Gastrocnemius medialis (tissue), 4 donors: ENCODE results near the gene MYZAP. TPM values are rescaled to one million over a fixed set of nuclear protein-coding genes. Genes with fewer than 3 reads are reported as not detected.

Experiments
- ATAC-seq, 2 donors: fragments of 150-250 bp; one replicate each; pipeline ENCODE4 v1.9.1; 2016
- DNase-seq, 2 donors: peaks; one replicate each; pipeline ENCODE4 v3.0.0-alpha.2; 2019
- H3K27ac ChIP-seq, 4 donors: fragments of 200-600 bp; sonication (generic); 1 replicate in 1 of 4; 2 replicates in 3 of 4; pipeline ENCODE4 v1.5.1; 2016 to 2018; ENCODE audit warnings: mild to moderate bottlenecking in 2 of 4, moderate library complexity in 1 of 4
- H3K27me3 ChIP-seq, 3 donors: fragments of 200-600 bp; sonication (generic) in 2 of 3; 1 replicate in 1 of 3; 2 replicates in 2 of 3; pipeline versions ENCODE4 v1.5.1 to v1.6.0; 2016 to 2019; ENCODE audit warnings: mild to moderate bottlenecking in 1 of 3, moderate library complexity in 1 of 3
- H3K36me3 ChIP-seq, 2 donors: fragments of 200-600 bp; sonication (generic) in 1 of 2; one replicate each; pipeline ENCODE4 v1.5.1; 2017 to 2018
- H3K4me1 ChIP-seq, 2 donors: fragments of 200-600 bp; sonication (generic) in 1 of 2; one replicate each; pipeline ENCODE4 v1.5.1; 2016 to 2017; ENCODE audit warnings: mild to moderate bottlenecking in 2 of 2
- H3K4me3 ChIP-seq, 4 donors: fragments of 200-600 bp; sonication (generic) in 3 of 4; 1 replicate in 1 of 4; 2 replicates in 3 of 4; pipeline ENCODE4 v1.5.1; 2016 to 2019; ENCODE audit warnings: mild to moderate bottlenecking in 2 of 4
- H3K9me3 ChIP-seq, 3 donors: fragments of 200-600 bp; sonication (generic) in 2 of 3; 1 replicate in 1 of 3; 2 replicates in 2 of 3; pipeline ENCODE4 v1.5.1; 2016 to 2019
- CTCF ChIP-seq, 5 experiments: fragments of 450-650 bp in 3 of 5; fragments of 200-600 bp in 2 of 5; sonication (generic) in 2 of 5; IDR thresholded peaks in 4 of 5; conservative IDR thresholded peaks in 1 of 5; 1 replicate in 4 of 5; 2 replicates in 1 of 5; pipeline ENCODE4 v1.5.1; 2016 to 2019; ENCODE audit warnings: antibody characterized with exemption in 5 of 5, mild to moderate bottlenecking in 3 of 5, moderate library complexity in 3 of 5
- POLR2A ChIP-seq, 2 donors: fragments of 450-650 bp; IDR thresholded peaks; one replicate each; pipeline ENCODE4 v1.6.1; 2017; ENCODE audit warnings: antibody characterized with exemption in 2 of 2, mild to moderate bottlenecking in 2 of 2, moderate library complexity in 2 of 2
- in situ Hi-C, 4 donors: fragments of 200-750 bp; cut with MboI; loops; one replicate each; pipeline versions ENCODE4 v1.15.0 to v1.8.0; 2017; ENCODE audit warnings: low sequenced_read_pairs in 4 of 4
- intact Hi-C: fragments of 100-400 bp; cut with DNase I; formaldehyde crosslinking; loops from one replicate; pipeline ENCODE4 v1.15.1; 2023; ENCODE audit warnings: low total_unique reads
- total RNA-seq, 4 donors: library from RNA; depleted of rRNA; stranded (reverse); fragments of >200 nt; gene quantifications; one replicate each; pipeline versions ENCODE4 v1.1.0 to v1.2.3, GENCODE V29; 2016

The MYZAP gene
- total RNA-seq, 4 donors from 2014 or later, result 1.3 to 9.4 (median 1.4) TPM

GRCh38 chr15:57567891-57568290 lies 23.8 kb upstream of the MYZAP start:
- Histone ChIP-seq H3K4me1 (no peaks in the 10 kb centered on the region), H3K4me3 (no peak overlapping the region), H3K27ac (no peak overlapping the region), H3K9me3 (no peaks in the 10 kb centered on the region), H3K36me3 (no peaks in the 10 kb centered on the region), H3K27me3 (no peaks in the 10 kb centered on the region)
- TF ChIP-seq POLR2A (IDR thresholded peaks at IDR 0.05) (no peak), CTCF (IDR thresholded peaks at IDR 0.05 in 4 of 5, conservative IDR thresholded peaks at IDR 0.05 in 1 of 5) (no peak)
- no peak for ATAC-seq
- in situ Hi-C loops (loop anchor here in 3 of 4 donors (25.0 kb wide), 3 partner anchors 94 to 494 kb away; partner anchors contain the start of gene ALDH1A2 (in 1 of the 3)), intact Hi-C loops (no loop called here)
- DNase-seq, result no peak

GRCh38 chr15:57568299-57568698 lies 23.4 kb upstream of the MYZAP start:
- no peak overlapping the region for H3K27ac ChIP-seq
- H3K4me3 ChIP-seq, result no peak overlapping the region
- TF ChIP-seq CTCF (IDR thresholded peaks at IDR 0.05 in 4 of 5, conservative IDR thresholded peaks at IDR 0.05 in 1 of 5) (no peak), POLR2A (IDR thresholded peaks at IDR 0.05) (no peak)
- DNase-seq, result no peak
- H3K36me3 ChIP-seq, result no peaks in the 10 kb centered on the region
- in situ Hi-C loops, result loop anchor here in 3 of 4 donors (25.0 kb wide), 3 partner anchors 94 to 494 kb away; partner anchors contain the start of gene ALDH1A2 (in 1 of the 3)
- no peaks in the 10 kb centered on the region for H3K4me1 ChIP-seq
- H3K9me3 ChIP-seq, result no peaks in the 10 kb centered on the region
- intact Hi-C loops, result no loop called here
- H3K27me3 ChIP-seq, result no peaks in the 10 kb centered on the region
- no peak for ATAC-seq

GRCh38 chr15:57570340-57570739 lies 21.4 kb upstream of the MYZAP start:
- ATAC-seq (no peak), DNase-seq (no peak)
- H3K4me1 ChIP-seq, result no peaks in the 10 kb centered on the region
- H3K27me3 ChIP-seq, result no peaks in the 10 kb centered on the region
- in situ Hi-C loops (loop anchor here in 3 of 4 donors (25.0 kb wide), 3 partner anchors 92 to 492 kb away; partner anchors contain the start of gene ALDH1A2 (in 1 of the 3)), intact Hi-C loops (no loop called here)
- H3K36me3 ChIP-seq, result no peaks in the 10 kb centered on the region
- H3K9me3 ChIP-seq, result no peaks in the 10 kb centered on the region
- no peak overlapping the region for H3K4me3 ChIP-seq
- H3K27ac ChIP-seq, result no peak overlapping the region
- TF ChIP-seq CTCF (IDR thresholded peaks at IDR 0.05 in 4 of 5, conservative IDR thresholded peaks at IDR 0.05 in 1 of 5), result no peak
- TF ChIP-seq POLR2A (IDR thresholded peaks at IDR 0.05), result no peak

GRCh38 chr15:57570994-57571393 lies 20.7 kb upstream of the MYZAP start:
- in situ Hi-C loops (loop anchor here in 3 of 4 donors (25.0 kb wide), 3 partner anchors 91 to 491 kb away; partner anchors contain the start of gene ALDH1A2 (in 1 of the 3)), intact Hi-C loops (no loop called here)
- Histone ChIP-seq H3K4me3 (no peak overlapping the region), H3K27me3 (no peaks in the 10 kb centered on the region), H3K4me1 (no peaks in the 10 kb centered on the region), H3K36me3 (no peaks in the 10 kb centered on the region), H3K9me3 (no peaks in the 10 kb centered on the region), H3K27ac (no peak overlapping the region)
- DNase-seq, result no peak
- no peak for TF ChIP-seq CTCF (IDR thresholded peaks at IDR 0.05 in 4 of 5, conservative IDR thresholded peaks at IDR 0.05 in 1 of 5)
- no peak for TF ChIP-seq POLR2A (IDR thresholded peaks at IDR 0.05)
- ATAC-seq, result no peak

GRCh38 chr15:57571725-57572124 lies 20.0 kb upstream of the MYZAP start:
- intact Hi-C loops (no loop called here), in situ Hi-C loops (loop anchor here in 3 of 4 donors (25.0 kb wide), 3 partner anchors 91 to 491 kb away; partner anchors contain the start of gene ALDH1A2 (in 1 of the 3))
- Histone ChIP-seq H3K4me3 (no peak overlapping the region), H3K27ac (no peak overlapping the region), H3K4me1 (no peaks in the 10 kb centered on the region), H3K27me3 (no peaks in the 10 kb centered on the region), H3K9me3 (no peaks in the 10 kb centered on the region), H3K36me3 (no peaks in the 10 kb centered on the region)
- no peak for ATAC-seq
- no peak for TF ChIP-seq CTCF (IDR thresholded peaks at IDR 0.05 in 4 of 5, conservative IDR thresholded peaks at IDR 0.05 in 1 of 5)
- no peak for TF ChIP-seq POLR2A (IDR thresholded peaks at IDR 0.05)
- no peak for DNase-seq
